CD4-positive, alpha-beta T cell treated with Interleukin-6 for 4 hours (primary cell): ENCODE results near the gene CHRNB1.
A peak's percentile ranks its signal among the peaks of the same experiment; 100 is the strongest.

Experiments
- DNase-seq: peaks from one replicate; pipeline ENCODE4 v3.0.0-alpha.2; 2020; ENCODE audit warnings: mixed read lengths

Gene CHRNB1

GRCh38 chr17:7444682-7445618 is at the start of gene CHRNB1:
Gene CHRNB1 (plus strand): TSS chr17:7445061. CDS start chr17:7445128, 67 bp downstream.
- DNase-seq, result peak; percentile 20

- DNase-seq, result no peak
These were observed 48.7 kb upstream of the CHRNB1 start for GRCh38 chr17:7396147-7396546.

GRCh38 chr17:7398612-7399011 is 46.2 kb upstream of the CHRNB1 start:
- DNase-seq, result no peak

GRCh38 chr17:7403043-7403726 is 41.7 kb upstream of the CHRNB1 start:
- DNase-seq, result peak; percentile 49

GRCh38 chr17:7403727-7403976 is 41.2 kb upstream of the CHRNB1 start:
- no peak for DNase-seq

- peak; percentile 98 for DNase-seq
These were observed 40.7 kb upstream of the CHRNB1 start, which contains the start of gene TMEM256 for GRCh38 chr17:7403977-7404736. Gene TMEM256 (minus strand): TSS chr17:7404097. CDS start chr17:7404084, 13 bp downstream.

GRCh38 chr17:7404737-7405349 is 40.0 kb upstream of the CHRNB1 start:
- peak; percentile 80 for DNase-seq

GRCh38 chr17:7405350-7406234 is 39.3 kb upstream of the CHRNB1 start:
- no peak for DNase-seq

GRCh38 chr17:7406235-7406825 is 38.5 kb upstream of the CHRNB1 start:
- no peak for DNase-seq

- DNase-seq, result no peak
These were observed 37.8 kb upstream of the CHRNB1 start for GRCh38 chr17:7407082-7407481.

GRCh38 chr17:7407485-7408251 is 37.2 kb upstream of the CHRNB1 start, which contains the start of gene NLGN2:
Gene NLGN2 (plus strand): TSS chr17:7407845. CDS start chr17:7408256, 411 bp downstream.
- peak; percentile 8 for DNase-seq

- peak; percentile 44 for DNase-seq
These were observed 36.6 kb upstream of the CHRNB1 start for GRCh38 chr17:7408252-7408727.

- no peak for DNase-seq
These were observed 36.0 kb upstream of the CHRNB1 start for GRCh38 chr17:7408863-7409262.

GRCh38 chr17:7409716-7410115 is 35.1 kb upstream of the CHRNB1 start:
- DNase-seq, result no peak

- no peak for DNase-seq
These were observed 34.0 kb upstream of the CHRNB1 start for GRCh38 chr17:7410634-7411426.

- DNase-seq, result no peak
These were observed 33.5 kb upstream of the CHRNB1 start for GRCh38 chr17:7411427-7411750.

GRCh38 chr17:7413346-7413985 is 31.4 kb upstream of the CHRNB1 start:
- DNase-seq, result no peak

- DNase-seq, result no peak
These were observed 30.0 kb upstream of the CHRNB1 start for GRCh38 chr17:7414837-7415236.

GRCh38 chr17:7415784-7416183 is 29.1 kb upstream of the CHRNB1 start:
- DNase-seq, result no peak
